Measurements from ENCODE around the gene CARD19.

DNA sequence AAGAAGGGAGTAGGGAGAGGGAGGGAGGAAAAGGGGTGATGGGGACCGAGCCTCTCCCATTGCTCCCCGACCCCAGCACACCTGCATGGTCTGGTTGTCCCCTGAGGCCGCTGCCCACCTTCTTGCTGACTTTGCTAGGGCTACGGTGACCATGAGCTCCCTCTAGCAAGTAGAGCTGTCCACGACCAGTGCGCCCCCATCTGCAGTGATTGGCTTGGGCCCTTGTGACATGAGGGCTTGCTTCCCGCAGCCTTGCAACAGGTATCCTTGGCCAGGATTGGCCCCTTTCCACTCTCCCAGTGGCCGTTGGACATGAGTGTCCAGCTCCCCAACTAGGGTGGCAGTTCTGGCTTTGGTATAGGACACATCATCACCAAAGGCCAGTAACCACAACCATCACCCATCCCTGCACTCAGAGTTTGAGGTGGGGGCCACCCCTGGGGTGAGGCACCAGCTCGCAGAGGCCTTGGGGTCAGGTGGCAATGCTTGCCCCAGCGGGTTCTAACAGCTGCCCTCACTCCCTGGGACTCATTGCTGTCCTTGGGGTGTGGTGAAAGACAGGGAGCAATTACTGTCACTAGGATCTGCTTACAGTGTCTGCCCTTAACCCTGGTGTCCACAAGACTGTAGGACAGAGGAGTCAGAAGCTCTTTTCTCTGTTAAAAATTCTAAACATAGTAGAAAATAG lies 55.2 kb downstream of the CARD19 start:
- TF ChIP-seq, protein P1, sequence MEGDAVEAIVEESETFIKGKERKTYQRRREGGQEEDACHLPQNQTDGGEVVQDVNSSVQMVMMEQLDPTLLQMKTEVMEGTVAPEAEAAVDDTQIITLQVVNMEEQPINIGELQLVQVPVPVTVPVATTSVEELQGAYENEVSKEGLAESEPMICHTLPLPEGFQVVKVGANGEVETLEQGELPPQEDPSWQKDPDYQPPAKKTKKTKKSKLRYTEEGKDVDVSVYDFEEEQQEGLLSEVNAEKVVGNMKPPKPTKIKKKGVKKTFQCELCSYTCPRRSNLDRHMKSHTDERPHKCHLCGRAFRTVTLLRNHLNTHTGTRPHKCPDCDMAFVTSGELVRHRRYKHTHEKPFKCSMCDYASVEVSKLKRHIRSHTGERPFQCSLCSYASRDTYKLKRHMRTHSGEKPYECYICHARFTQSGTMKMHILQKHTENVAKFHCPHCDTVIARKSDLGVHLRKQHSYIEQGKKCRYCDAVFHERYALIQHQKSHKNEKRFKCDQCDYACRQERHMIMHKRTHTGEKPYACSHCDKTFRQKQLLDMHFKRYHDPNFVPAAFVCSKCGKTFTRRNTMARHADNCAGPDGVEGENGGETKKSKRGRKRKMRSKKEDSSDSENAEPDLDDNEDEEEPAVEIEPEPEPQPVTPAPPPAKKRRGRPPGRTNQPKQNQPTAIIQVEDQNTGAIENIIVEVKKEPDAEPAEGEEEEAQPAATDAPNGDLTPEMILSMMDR (IDR thresholded peaks at IDR 0.05) = no peak
- no peak for TF ChIP-seq POLR2A (IDR thresholded peaks at IDR 0.05)
